AG04450 (cell line): ENCODE results near the gene PRAME. TPM values are rescaled to one million over a fixed set of nuclear protein-coding genes. Genes with fewer than 3 reads are reported as not detected.
"Not testable (repeated sequence)": the region's sequence is repeated elsewhere in the genome, so short reads cannot be mapped to it uniquely, and the experiment has no call there.

ENCODE experiments used
- CTCF ChIA-PET: fragments of 300-600, 350-600 bp; formaldehyde crosslinking; extraction: SDS; loops from one replicate; lab custom pipeline; 2022; ENCODE audit warnings: antibody characterized with exemption, inconsistent platforms; lab: Charles Lee
- POLR2A ChIA-PET: fragments of 350-600 bp; formaldehyde crosslinking; extraction: SDS; loops from one replicate; lab custom pipeline; 2021; ENCODE audit warnings: antibody characterized with exemption, inconsistent platforms; lab: Yijun Ruan, JAX
- DNase-seq: peaks from one replicate; pipeline ENCODE4 v3.0.0-alpha.2; 2011; ENCODE audit warnings: low read depth, low spot score
- H3K27ac ChIP-seq: one replicate; pipeline ENCODE4 v1.5.1; 2012; ENCODE audit warnings: low read depth, low read length, control low read depth
- H3K27me3 ChIP-seq: one replicate; pipeline ENCODE4 v1.6.0; 2012; ENCODE audit warnings: low read length; ENCODE audit not compliant: control insufficient read depth, insufficient read depth
- H3K4me3 ChIP-seq: 2 replicates; pipeline ENCODE4 v1.5.1; 2011; ENCODE audit warnings: mild to moderate bottlenecking, low read depth, low read length, control low read depth
- H3K9me3 ChIP-seq: 2 replicates; pipeline ENCODE4 v1.5.1; 2012; ENCODE audit warnings: low read length; ENCODE audit not compliant: control insufficient read depth, insufficient read depth
- polyA minus RNA-seq: library from RNA; depleted of rRNA, polyadenylated mRNA; stranded (reverse); fragments of >200 nt; gene quantifications from 2 replicates; pipeline ENCODE4 v1.2.3, GENCODE V29; 2011; rRNA and poly(A)+ RNA removed
- polyA plus RNA-seq: library from polyadenylated mRNA; depleted of rRNA; stranded (reverse); fragments of >200 nt; gene quantifications from 2 replicates; pipeline ENCODE4 v1.2.3, GENCODE V29; 2011; rRNA removed
- TF ChIP-seq, protein P1 (sequence below): IDR thresholded peaks from 2 replicates; pipeline ENCODE4 v1.5.1; 2011; ENCODE audit warnings: low read depth, low read length, control low read depth, inconsistent platforms

PRAME gene, protein sequence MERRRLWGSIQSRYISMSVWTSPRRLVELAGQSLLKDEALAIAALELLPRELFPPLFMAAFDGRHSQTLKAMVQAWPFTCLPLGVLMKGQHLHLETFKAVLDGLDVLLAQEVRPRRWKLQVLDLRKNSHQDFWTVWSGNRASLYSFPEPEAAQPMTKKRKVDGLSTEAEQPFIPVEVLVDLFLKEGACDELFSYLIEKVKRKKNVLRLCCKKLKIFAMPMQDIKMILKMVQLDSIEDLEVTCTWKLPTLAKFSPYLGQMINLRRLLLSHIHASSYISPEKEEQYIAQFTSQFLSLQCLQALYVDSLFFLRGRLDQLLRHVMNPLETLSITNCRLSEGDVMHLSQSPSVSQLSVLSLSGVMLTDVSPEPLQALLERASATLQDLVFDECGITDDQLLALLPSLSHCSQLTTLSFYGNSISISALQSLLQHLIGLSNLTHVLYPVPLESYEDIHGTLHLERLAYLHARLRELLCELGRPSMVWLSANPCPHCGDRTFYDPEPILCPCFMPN
- 0.24 TPM in 1 of 2 replicates, not detected in the other for polyA plus RNA-seq
- polyA minus RNA-seq = 0.26 and 0.37 TPM in 2 replicates

- ChIA-PET POLR2A (no interaction called here), CTCF (interaction anchor here (1.9 kb wide), 1 partner anchor 18 kb away, joined by 8 read pairs; no protein-coding TSS in a partner anchor)
- H3K27me3 ChIP-seq = no peaks in the 10 kb centered on the region
- H3K27ac ChIP-seq = no peak within 1 kb of the TSS
- TF ChIP-seq, protein P1, sequence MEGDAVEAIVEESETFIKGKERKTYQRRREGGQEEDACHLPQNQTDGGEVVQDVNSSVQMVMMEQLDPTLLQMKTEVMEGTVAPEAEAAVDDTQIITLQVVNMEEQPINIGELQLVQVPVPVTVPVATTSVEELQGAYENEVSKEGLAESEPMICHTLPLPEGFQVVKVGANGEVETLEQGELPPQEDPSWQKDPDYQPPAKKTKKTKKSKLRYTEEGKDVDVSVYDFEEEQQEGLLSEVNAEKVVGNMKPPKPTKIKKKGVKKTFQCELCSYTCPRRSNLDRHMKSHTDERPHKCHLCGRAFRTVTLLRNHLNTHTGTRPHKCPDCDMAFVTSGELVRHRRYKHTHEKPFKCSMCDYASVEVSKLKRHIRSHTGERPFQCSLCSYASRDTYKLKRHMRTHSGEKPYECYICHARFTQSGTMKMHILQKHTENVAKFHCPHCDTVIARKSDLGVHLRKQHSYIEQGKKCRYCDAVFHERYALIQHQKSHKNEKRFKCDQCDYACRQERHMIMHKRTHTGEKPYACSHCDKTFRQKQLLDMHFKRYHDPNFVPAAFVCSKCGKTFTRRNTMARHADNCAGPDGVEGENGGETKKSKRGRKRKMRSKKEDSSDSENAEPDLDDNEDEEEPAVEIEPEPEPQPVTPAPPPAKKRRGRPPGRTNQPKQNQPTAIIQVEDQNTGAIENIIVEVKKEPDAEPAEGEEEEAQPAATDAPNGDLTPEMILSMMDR = peak; percentile 35
- DNase-seq = no peak
- peaks cover 13% of the 10 kb centered on the region; the same call in 1 of the 2 replicates for H3K9me3 ChIP-seq
- no peak within 1 kb of the TSS for H3K4me3 ChIP-seq
Measured at GRCh38 chr22:22558972-22559603, at the start of gene PRAME. Gene PRAME, minus strand, starts transcription at chr22:22559265. Its CDS starts 2,433 bp downstream, at chr22:22556832.

- H3K27ac ChIP-seq, H3K9me3 ChIP-seq, CTCF ChIA-PET, POLR2A ChIA-PET, H3K27me3 ChIP-seq, H3K4me3 ChIP-seq, DNase-seq: not testable (repeated sequence)
Measured at GRCh38 chr22:22608022-22608421, 49.0 kb upstream of the PRAME start.

DNA sequence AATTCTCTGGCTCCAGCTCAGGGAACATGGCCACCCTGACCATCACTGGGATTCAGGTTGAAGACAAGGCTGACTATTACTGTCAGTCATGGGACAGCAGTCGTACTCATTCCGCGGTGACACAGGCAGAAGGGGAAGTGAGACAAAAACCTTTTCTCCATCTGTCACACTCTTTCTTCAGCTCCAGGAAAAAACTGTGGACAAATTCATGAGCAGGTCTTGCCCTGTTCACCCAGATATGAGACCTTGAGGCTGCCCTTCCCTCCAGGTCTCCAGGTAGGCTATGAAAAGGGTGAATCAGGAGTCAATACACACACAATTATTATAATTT lies 46.0 kb upstream of the PRAME start:
- no peak for DNase-seq
- POLR2A ChIA-PET = no interaction called here
- Histone ChIP-seq H3K27me3 (peaks cover 8% of the 10 kb centered on the region), H3K9me3 (no peaks in the 10 kb centered on the region), H3K4me3 (no peak overlapping the region), H3K27ac (no peak overlapping the region)
- TF ChIP-seq, protein P1 = no peak
- CTCF ChIA-PET = interaction anchor here (0.6 to 1.4 kb wide), 2 partner anchors 29 to 141 kb away, joined by 3 to 4 read pairs; no protein-coding TSS in a partner anchor

GRCh38 chr22:22604326-22605073 lies 45.4 kb upstream of the PRAME start:
- CTCF ChIA-PET = interaction anchor here (1.4 kb wide), 1 partner anchor 28 kb away, joined by 4 read pairs; no protein-coding TSS in a partner anchor
- Histone ChIP-seq H3K9me3 (no peaks in the 10 kb centered on the region), H3K4me3 (no peak overlapping the region), H3K27me3 (peaks cover 8% of the 10 kb centered on the region), H3K27ac (no peak overlapping the region)
- POLR2A ChIA-PET = no interaction called here
- DNase-seq = no peak
- TF ChIP-seq, protein P1 = no peak

GRCh38 chr22:22603470-22603947 lies 44.4 kb upstream of the PRAME start:
- H3K4me3 ChIP-seq = no peak overlapping the region
- ChIA-PET POLR2A (no interaction called here), CTCF (interaction anchor here (1.5 kb wide), 1 partner anchor 10 kb away, joined by 4 read pairs; no protein-coding TSS in a partner anchor)
- peaks cover 13% of the 10 kb centered on the region for H3K27me3 ChIP-seq
- no peak overlapping the region for H3K27ac ChIP-seq
- TF ChIP-seq, protein P1 = no peak
- DNase-seq = no peak
- no peaks in the 10 kb centered on the region for H3K9me3 ChIP-seq
